ENCODE measurements around the gene HLCS.

HLCS gene

GRCh38 chr21:36719614-36720013 is 246.9 kb downstream of the HLCS start:
- DNase-seq (ENCODE audit: low spot score): no peak

GRCh38 chr21:36718951-36719501 is 247.4 kb downstream of the HLCS start:
- no peak for DNase-seq (ENCODE audit: low spot score)

GRCh38 chr21:36717976-36718375 is 248.5 kb downstream of the HLCS start:
- DNase-seq (ENCODE audit: low spot score): no peak

GRCh38 chr21:36716836-36717235 is 249.6 kb downstream of the HLCS start:
- DNase-seq (ENCODE audit: low spot score): no peak

- DNase-seq (ENCODE audit: low spot score): no peak
These were observed 250.1 kb downstream of the HLCS start for GRCh38 chr21:36716387-36716786.

- no peak for DNase-seq (ENCODE audit: low spot score)
These were observed 252.7 kb downstream of the HLCS start for GRCh38 chr21:36713746-36714145.

- DNase-seq (ENCODE audit: low spot score): no peak
These were observed 255.8 kb downstream of the HLCS start for GRCh38 chr21:36710729-36711048.

- no peak for DNase-seq (ENCODE audit: low spot score)
These were observed 256.4 kb downstream of the HLCS start for GRCh38 chr21:36709868-36710728.

- DNase-seq (ENCODE audit: low spot score): no peak
These were observed 257.2 kb downstream of the HLCS start for GRCh38 chr21:36709030-36709867.

GRCh38 chr21:36708286-36709029 is 258.0 kb downstream of the HLCS start:
- no peak for DNase-seq (ENCODE audit: low spot score)

GRCh38 chr21:36707763-36708285 is 258.6 kb downstream of the HLCS start:
- no peak for DNase-seq (ENCODE audit: low spot score)

- DNase-seq (ENCODE audit: low spot score): no peak
These were observed 259.3 kb downstream of the HLCS start for GRCh38 chr21:36706951-36707762.

- DNase-seq (ENCODE audit: low spot score): no peak
These were observed 260.0 kb downstream of the HLCS start for GRCh38 chr21:36706482-36706852.

GRCh38 chr21:36705679-36706481 is 260.6 kb downstream of the HLCS start:
- DNase-seq (ENCODE audit: low spot score): no peak

- DNase-seq (ENCODE audit: low spot score): no peak
These were observed 261.4 kb downstream of the HLCS start for GRCh38 chr21:36704958-36705678.

- no peak for DNase-seq (ENCODE audit: low spot score)
These were observed 262.1 kb downstream of the HLCS start for GRCh38 chr21:36704281-36704957.

GRCh38 chr21:36703626-36704280 is 262.7 kb downstream of the HLCS start:
- DNase-seq (ENCODE audit: low spot score): no peak

- DNase-seq (ENCODE audit: low spot score): no peak
These were observed 263.3 kb downstream of the HLCS start for GRCh38 chr21:36703123-36703522.

- DNase-seq (ENCODE audit: low spot score): no peak
These were observed 263.9 kb downstream of the HLCS start for GRCh38 chr21:36702622-36702968.
